ENCODE data around the gene PPP1R18. TPM values are rescaled to one million over a fixed set of nuclear protein-coding genes. Genes with fewer than 3 reads are reported as not detected.
A peak's percentile ranks its signal among the peaks of the same experiment; 100 is the strongest.

Gene PPP1R18
- total RNA-seq, 4 donors from 2014 or later, result 14.2 to 35.1 (median 15.2) TPM

DNA sequence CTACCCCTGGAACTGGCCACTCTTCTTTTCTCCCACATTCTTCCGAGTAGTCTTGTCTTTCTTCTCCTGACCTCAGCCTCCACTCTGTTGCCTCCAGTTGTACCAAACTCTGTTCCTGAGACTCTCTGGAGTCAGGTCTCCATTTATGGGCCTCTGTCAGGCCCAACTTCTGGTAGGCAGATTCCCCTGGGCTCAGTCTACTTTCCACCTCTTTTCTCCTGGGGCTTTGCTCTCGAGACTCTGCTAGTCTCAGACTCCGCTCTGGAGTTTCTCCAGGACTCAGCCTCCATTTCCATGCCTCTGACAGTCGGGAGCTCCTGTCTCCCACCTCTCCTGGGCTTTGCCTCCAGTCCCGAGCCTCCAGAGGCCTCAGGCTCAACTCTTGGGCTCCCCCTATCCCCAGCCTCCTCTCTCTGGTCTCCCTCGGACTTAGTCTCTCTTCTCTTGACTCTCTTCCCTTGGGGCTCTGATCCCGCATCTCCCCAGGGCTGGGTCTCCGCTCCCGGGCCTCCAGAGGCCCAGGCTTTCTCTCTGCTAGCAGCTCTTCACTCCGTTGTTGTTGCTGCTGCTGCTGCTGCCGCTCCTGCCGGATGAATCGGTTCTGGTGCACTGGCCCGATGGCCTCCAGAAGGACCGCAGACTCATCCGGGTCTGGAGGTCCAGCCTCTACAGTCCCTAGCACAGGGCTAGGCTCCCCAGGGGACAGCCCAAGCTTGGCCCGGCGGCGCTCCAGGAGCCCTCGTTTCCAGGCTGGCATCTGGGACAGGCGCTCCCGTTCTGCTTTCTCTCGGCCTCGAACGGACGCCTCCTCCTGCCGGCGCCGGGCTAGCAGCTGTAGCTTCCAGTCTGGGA lies 1.1 kb downstream of the PPP1R18 start:
- H3K4me3 ChIP-seq (replicated peaks in 1 of 3), result peak overlapping the region in 1 of 3 donors; percentile 81
- H3K36me3 ChIP-seq, result no peaks in the 10 kb centered on the region
- no peaks in the 10 kb centered on the region for H3K27me3 ChIP-seq
- H3K27ac ChIP-seq, result peak overlapping the region; percentile 93 to 98 (median 95)
- 60 to 67% methylated on average over 28 to 29 of the region's 29 CpGs for WGBS, 2 donors
- H3K4me1 ChIP-seq, result peaks cover 24 to 52% of the 10 kb centered on the region in 2 donors
- intact Hi-C loops (cut with DNase I), result no loop called here
- no peak for DNase-seq
- no peak for TF ChIP-seq POLR2A (IDR thresholded peaks at IDR 0.05)
- TF ChIP-seq, protein P1, sequence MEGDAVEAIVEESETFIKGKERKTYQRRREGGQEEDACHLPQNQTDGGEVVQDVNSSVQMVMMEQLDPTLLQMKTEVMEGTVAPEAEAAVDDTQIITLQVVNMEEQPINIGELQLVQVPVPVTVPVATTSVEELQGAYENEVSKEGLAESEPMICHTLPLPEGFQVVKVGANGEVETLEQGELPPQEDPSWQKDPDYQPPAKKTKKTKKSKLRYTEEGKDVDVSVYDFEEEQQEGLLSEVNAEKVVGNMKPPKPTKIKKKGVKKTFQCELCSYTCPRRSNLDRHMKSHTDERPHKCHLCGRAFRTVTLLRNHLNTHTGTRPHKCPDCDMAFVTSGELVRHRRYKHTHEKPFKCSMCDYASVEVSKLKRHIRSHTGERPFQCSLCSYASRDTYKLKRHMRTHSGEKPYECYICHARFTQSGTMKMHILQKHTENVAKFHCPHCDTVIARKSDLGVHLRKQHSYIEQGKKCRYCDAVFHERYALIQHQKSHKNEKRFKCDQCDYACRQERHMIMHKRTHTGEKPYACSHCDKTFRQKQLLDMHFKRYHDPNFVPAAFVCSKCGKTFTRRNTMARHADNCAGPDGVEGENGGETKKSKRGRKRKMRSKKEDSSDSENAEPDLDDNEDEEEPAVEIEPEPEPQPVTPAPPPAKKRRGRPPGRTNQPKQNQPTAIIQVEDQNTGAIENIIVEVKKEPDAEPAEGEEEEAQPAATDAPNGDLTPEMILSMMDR (IDR thresholded peaks at IDR 0.05), result no peak
- no peaks in the 10 kb centered on the region for H3K9me3 ChIP-seq

DNA sequence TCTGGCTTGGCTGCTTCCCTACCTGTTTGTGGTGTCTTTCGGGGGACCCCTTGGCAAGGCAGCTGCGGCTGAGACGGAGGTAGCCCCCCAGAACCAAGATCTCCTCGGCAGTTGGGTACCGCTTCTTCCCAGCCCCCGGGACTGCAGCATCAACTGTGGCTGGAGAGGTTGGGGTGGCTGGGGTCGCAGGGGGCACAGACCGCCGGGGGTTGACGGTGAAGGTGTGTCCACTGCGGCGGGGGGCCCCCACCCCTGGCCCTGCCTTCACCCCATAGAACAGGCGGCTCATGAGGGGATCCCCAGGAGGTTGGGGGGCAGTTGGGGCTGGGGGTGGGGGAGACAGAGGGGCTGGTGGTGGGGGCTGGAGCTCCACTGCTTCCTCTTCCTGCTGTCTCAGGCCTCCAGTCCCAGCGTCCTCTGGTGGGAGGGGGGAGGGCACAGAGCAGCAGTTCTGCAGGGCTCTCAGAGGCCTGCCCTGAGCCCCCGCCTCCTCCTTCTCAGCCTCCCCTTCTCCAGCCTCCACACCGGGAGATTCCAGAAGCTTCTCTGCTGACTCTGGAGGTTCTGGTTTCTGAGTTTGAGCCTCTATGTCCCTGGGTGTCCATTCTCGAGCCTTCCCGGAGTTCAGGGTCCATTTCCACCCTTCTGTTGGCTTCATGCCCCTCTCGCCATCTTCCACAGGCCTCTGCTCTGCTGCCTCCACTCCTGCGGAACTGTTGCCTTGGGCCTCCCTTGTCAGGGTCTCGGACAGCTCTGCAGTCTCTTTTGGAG lies 1.9 kb downstream of the PPP1R18 start:
- Histone ChIP-seq H3K36me3 (no peaks in the 10 kb centered on the region), H3K27ac (peak overlapping the region; percentile 93 to 98 (median 95)), H3K9me3 (no peaks in the 10 kb centered on the region), H3K27me3 (no peaks in the 10 kb centered on the region), H3K4me1 (peaks cover 20 to 52% of the 10 kb centered on the region in 2 donors), H3K4me3 (replicated peaks in 1 of 3) (peak overlapping the region in 1 of 3 donors; percentile 81)
- TF ChIP-seq, protein P1 (IDR thresholded peaks at IDR 0.05), result no peak
- no peak for TF ChIP-seq POLR2A (IDR thresholded peaks at IDR 0.05)
- intact Hi-C loops (cut with DNase I), result no loop called here
- DNase-seq, result no peak
- 50 to 68% methylated on average over 13 to 19 of the region's 21 CpGs for WGBS, 2 donors

DNA sequence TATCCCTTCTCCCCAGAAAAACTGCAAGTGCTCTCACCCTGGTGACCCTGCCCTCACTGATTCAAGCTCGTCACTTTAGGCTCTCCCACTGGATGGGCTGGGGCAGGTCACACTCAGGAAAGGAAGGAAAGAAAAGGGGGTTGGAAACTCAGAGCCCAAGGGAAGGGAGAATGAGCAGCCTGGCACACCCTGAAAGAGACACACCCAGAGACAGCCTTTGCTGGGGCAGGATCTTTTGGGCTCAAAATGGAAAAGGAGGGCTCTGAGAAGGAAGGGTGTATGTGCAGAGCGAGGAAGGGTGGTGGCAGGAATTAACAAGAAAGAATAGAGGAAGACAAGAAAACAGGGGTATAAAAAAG lies 2.5 kb downstream of the PPP1R18 start:
- Histone ChIP-seq H3K27ac (peak overlapping the region; percentile 60 to 98 (median 93)), H3K9me3 (no peaks in the 10 kb centered on the region), H3K4me1 (peaks cover 20 to 53% of the 10 kb centered on the region in 2 donors), H3K4me3 (replicated peaks in 1 of 3) (peak overlapping the region in 1 of 3 donors; percentile 81), H3K27me3 (no peaks in the 10 kb centered on the region), H3K36me3 (no peaks in the 10 kb centered on the region)
- TF ChIP-seq POLR2A (IDR thresholded peaks at IDR 0.05), result no peak
- TF ChIP-seq, protein P1 (IDR thresholded peaks at IDR 0.05), result no peak
- WGBS, 2 donors, result 46 to 68% methylated on average over 2 of the region's 2 CpGs
- DNase-seq, result no peak
- intact Hi-C loops (cut with DNase I), result no loop called here

DNA sequence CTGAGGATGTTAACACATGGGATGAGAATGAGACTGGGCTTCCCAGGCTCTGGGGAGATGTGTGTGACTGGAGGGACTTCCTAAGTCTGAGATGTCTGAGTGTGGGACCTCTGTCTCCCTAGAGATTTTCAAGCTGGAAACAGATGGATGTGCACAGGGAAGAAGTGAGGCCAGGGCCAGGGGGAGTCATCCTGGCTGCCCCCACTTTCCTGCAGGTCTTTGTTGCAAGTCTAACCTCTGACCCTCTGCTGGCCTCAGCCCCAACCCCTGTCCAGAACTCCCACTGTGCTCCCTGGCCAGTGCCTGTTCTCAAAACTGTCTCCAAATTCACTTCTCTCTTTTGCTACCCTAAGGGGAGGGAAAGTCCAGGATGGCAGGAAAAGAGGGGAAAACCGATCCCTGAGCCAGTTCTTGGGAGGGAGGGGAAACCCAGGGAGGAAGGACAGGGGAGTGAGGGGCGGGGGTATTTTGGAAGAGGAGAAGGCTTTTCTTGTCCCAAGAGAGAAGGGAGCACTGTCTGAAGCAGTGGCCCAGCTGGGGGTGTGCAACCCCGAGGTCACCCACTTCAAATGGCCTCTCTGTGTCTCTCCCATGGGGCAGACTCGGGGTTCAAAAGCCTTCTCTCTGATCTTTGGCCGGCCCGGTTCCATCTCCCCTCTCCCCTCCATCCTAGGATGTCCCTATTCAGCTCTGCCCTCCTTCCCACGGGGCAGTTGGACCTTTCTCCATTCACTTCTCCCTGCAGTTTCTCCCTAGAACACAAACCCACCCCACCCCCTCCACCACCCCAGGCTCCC lies 3.1 kb downstream of the PPP1R18 start:
- intact Hi-C loops (cut with DNase I), result no loop called here
- no peaks in the 10 kb centered on the region for H3K36me3 ChIP-seq
- H3K27me3 ChIP-seq, result no peaks in the 10 kb centered on the region
- WGBS, 2 donors, result 40 to 42% methylated on average over 7 of the region's 7 CpGs
- peaks cover 20 to 48% of the 10 kb centered on the region in 2 donors for H3K4me1 ChIP-seq
- peak overlapping the region; percentile 60 to 98 (median 93) for H3K27ac ChIP-seq
- peak overlapping the region in 2 of 3 donors; percentile 14 to 81 for H3K4me3 ChIP-seq (replicated peaks in 1 of 3)
- no peak for DNase-seq
- TF ChIP-seq, protein P1 (IDR thresholded peaks at IDR 0.05), result no peak
- no peak for TF ChIP-seq POLR2A (IDR thresholded peaks at IDR 0.05)
- H3K9me3 ChIP-seq, result no peaks in the 10 kb centered on the region

All from thyroid gland (tissue), 4 donors.